G401.6 (cell line): ENCODE data around the gene FGF5.

Source experiments
- FAIRE-seq: peaks from 2 replicates; lab custom pipeline; 2012; peaks lifted over from hg19 to GRCh38; lab: Jason Lieb, UNC

FGF5 gene

GRCh38 chr4:80340036-80340435, 73.6 kb downstream of the FGF5 start:
- no peak for FAIRE-seq
